ENCODE data around the gene RAB8B. TPM values are rescaled to one million over a fixed set of nuclear protein-coding genes. Genes with fewer than 3 reads are reported as not detected.

RAB8B gene
- total RNA-seq, 1 experiment from 2014 or later: 33.8 TPM

- Histone ChIP-seq H3K4ac (ENCODE audit: low read depth, low read length) (no peak overlapping the region), H3K79me1 (ENCODE audit: insufficient read depth, low read depth, low read length, poor library complexity, severe bottlenecking) (no peaks in the 10 kb centered on the region), H3K56ac (ENCODE audit: insufficient read length, low read depth, low read length) (no peak overlapping the region), H2AK5ac (ENCODE audit: insufficient read length, low read length) (no peak overlapping the region), H3K4me1 (ENCODE audit: insufficient read depth, low read length) (no peaks in the 10 kb centered on the region; the same call in 1 of the 2 replicates), H3K23me2 (ENCODE audit: insufficient read length, low read depth, low read length, poor library complexity, severe bottlenecking) (no peaks in the 10 kb centered on the region), H3T11ph (ENCODE audit: low read length) (no peak overlapping the region), H2BK20ac (ENCODE audit: low read depth, low read length, poor library complexity, severe bottlenecking) (no peak overlapping the region), H3K9me3 (ENCODE audit: control insufficient read depth, low read depth, low read length) (no peaks in the 10 kb centered on the region), H4K91ac (ENCODE audit: insufficient read length, low read depth, low read length) (no peak overlapping the region), H3K27ac (ENCODE audit: insufficient read length, low read depth, low read length) (no peak overlapping the region), H3K27me3 (ENCODE audit: insufficient read depth, low read length) (no peaks in the 10 kb centered on the region), H3K79me2 (ENCODE audit: insufficient read depth, low read length) (no peaks in the 10 kb centered on the region), H3K4me2 (ENCODE audit: insufficient read depth, insufficient read length, low read length) (no peak overlapping the region), H3K18ac (ENCODE audit: insufficient read length, low read depth, low read length) (no peak overlapping the region), H3K14ac (ENCODE audit: insufficient read depth, low read length) (no peak overlapping the region), H2BK12ac (ENCODE audit: insufficient read length, low read depth, low read length) (no peak overlapping the region), H2AFZ (ENCODE audit: low read length) (no peak overlapping the region), H2BK5ac (ENCODE audit: insufficient read length, low read length) (no peak overlapping the region), H4K20me1 (ENCODE audit: control insufficient read depth, insufficient read depth, insufficient read length) (no peaks in the 10 kb centered on the region), H3K9ac (ENCODE audit: extremely low read depth, insufficient read length, low read length) (no peak overlapping the region), H2BK15ac (ENCODE audit: low read depth, low read length) (no peak overlapping the region), H4K8ac (replicated peaks; ENCODE audit: insufficient read length, low read depth, low read length) (no peak overlapping the region), H3K23ac (ENCODE audit: insufficient read length, low read depth, low read length) (no peak overlapping the region), H2BK120ac (ENCODE audit: low read depth, low read length, poor library complexity, severe bottlenecking) (no peak overlapping the region), H4K5ac (ENCODE audit: insufficient read length, low read depth, low read length) (no peak overlapping the region)
- no CpG with 5 or more reads among the region's 2 CpGs for WGBS (ENCODE audit: extremely low coverage, insufficient read length, low lambda C conversion rate)
- Mint-ChIP-seq H3K27ac (no peak overlapping the region), H3K27me3 (ENCODE audit: low read depth) (no peaks in the 10 kb centered on the region), H3K4me1 (peaks cover 18 to 20% of the 10 kb centered on the region in 2 experiments), H3K36me3 (ENCODE audit: insufficient read depth in 1 of 3, low read depth in 3 of 3) (peaks cover 3 to 20% (median 10%) of the 10 kb centered on the region in 3 experiments), H3K9me3 (no peaks in the 10 kb centered on the region), H3K4me3 (no peak overlapping the region)
- TF ChIP-seq CTCF (conservative IDR thresholded peaks at IDR 0.05): no peak
- DNase-seq: no peak
Measured at GRCh38 chr15:63251701-63252100, 62.3 kb downstream of the RAB8B start.

All from H9 (cell line).